PC-9 (cell line): Measurements from ENCODE around the gene OR2S2. TPM values are rescaled to one million over a fixed set of nuclear protein-coding genes. Genes with fewer than 3 reads are reported as not detected.
"Not testable (repeated sequence)": the region's sequence is repeated elsewhere in the genome, so short reads cannot be mapped to it uniquely, and the experiment has no call there.

Source experiments
- BruUV-seq: library from RNA; stranded (reverse); fragments of 400-500 nt; replicated peaks from 2 replicates; lab custom pipeline; 2021; lab: Mats Ljungman, UMichigan
- CTCF ChIA-PET: fragments of 300-600 bp; sonication (Branson Sonifier 250); formaldehyde crosslinking; loops from one replicate; lab custom pipeline; 2022; ENCODE audit warnings: antibody characterized with exemption; lab: Charles Lee
- POLR2A ChIA-PET: fragments of 300-600 bp; sonication (Branson Sonifier 250); formaldehyde crosslinking; loops from one replicate; lab custom pipeline; 2022; ENCODE audit warnings: antibody characterized with exemption; ENCODE audit not compliant: unreplicated experiment; lab: Charles Lee
- DNase-seq, 2 experiments: peaks; one replicate each; pipeline versions ENCODE4 v3.0.0 to v3.0.0-alpha.2; 2015 to 2022; ENCODE audit warnings: mixed read lengths in 1 of 2
- H2AFZ ChIP-seq: fragments of 200-600 bp; sonication (generic); 2 replicates; pipeline ENCODE4 v1.8.1; 2017; ENCODE audit warnings: antibody characterized with exemption
- H3F3A ChIP-seq: fragments of 200-600 bp; sonication (generic); 2 replicates; pipeline ENCODE4 v1.8.1; 2017; ENCODE audit warnings: antibody characterized with exemption, mild to moderate bottlenecking, low read depth; ENCODE audit not compliant: insufficient read depth
- H3K27ac ChIP-seq: fragments of 200-600 bp; sonication (generic); 2 replicates; pipeline ENCODE4 v1.6.1; 2016; ENCODE audit warnings: mixed run types
- H3K27me3 ChIP-seq: fragments of 200-600 bp; sonication (generic); 2 replicates; pipeline ENCODE4 v1.6.1; 2016; ENCODE audit warnings: low read depth, mixed run types; ENCODE audit not compliant: insufficient read depth
- H3K36me3 ChIP-seq: fragments of 200-600 bp; sonication (generic); 2 replicates; pipeline ENCODE4 v1.6.1; 2016; ENCODE audit warnings: low read depth, mixed run types
- H3K4me1 ChIP-seq: fragments of 200-600 bp; sonication (generic); replicated peaks from 2 replicates; pipeline ENCODE4 v1.6.1; 2016; ENCODE audit warnings: mixed run types; ENCODE audit not compliant: insufficient read depth
- H3K4me2 ChIP-seq: fragments of 200-600 bp; sonication (generic); 2 replicates; pipeline ENCODE4 v1.6.1; 2017; ENCODE audit warnings: mixed run types
- H3K4me3 ChIP-seq: fragments of 200-600 bp; sonication (generic); 2 replicates; pipeline ENCODE4 v1.6.1; 2016; ENCODE audit warnings: mixed run types
- H3K79me2 ChIP-seq: fragments of 200-600 bp; sonication (generic); 2 replicates; pipeline ENCODE4 v1.6.1; 2017; ENCODE audit warnings: low read depth, mixed run types
- H3K9me2 ChIP-seq: fragments of 200-600 bp; sonication (generic); 2 replicates; pipeline ENCODE4 v1.8.1; 2017; ENCODE audit warnings: mild to moderate bottlenecking; ENCODE audit not compliant: insufficient read depth
- H3K9me3 ChIP-seq: fragments of 200-600 bp; sonication (generic); 2 replicates; pipeline ENCODE4 v1.8.1; 2016; ENCODE audit warnings: low read depth; ENCODE audit not compliant: insufficient read depth
- H4K20me1 ChIP-seq: fragments of 200-600 bp; sonication (generic); 2 replicates; pipeline ENCODE4 v1.8.1; 2017; ENCODE audit not compliant: insufficient read depth
- EZH2 ChIP-seq: fragments of 200-600 bp; sonication (generic); IDR thresholded peaks from 2 replicates; pipeline ENCODE4 v1.8.0; 2017; ENCODE audit warnings: antibody characterized with exemption, low read depth
- intact Hi-C: fragments of 100-400 bp; cut with micrococcal nuclease; formaldehyde crosslinking; loops from one replicate; pipeline ENCODE4 v1.10.0; 2022; ENCODE audit not compliant: unreplicated experiment
- total RNA-seq: library from RNA; stranded (reverse); gene quantifications from 2 replicates; pipeline ENCODE4 v1.2.3, GENCODE V29; 2021
- TF ChIP-seq, protein P1 (sequence below): fragments of 200-600 bp; sonication (generic); conservative IDR thresholded peaks from 2 replicates; pipeline ENCODE4 v1.6.1; 2017; ENCODE audit warnings: mixed run types, antibody characterized with exemption, mild to moderate bottlenecking, moderate library complexity

Gene OR2S2
- total RNA-seq, 1 experiment from 2014 or later, result not detected

DNA sequence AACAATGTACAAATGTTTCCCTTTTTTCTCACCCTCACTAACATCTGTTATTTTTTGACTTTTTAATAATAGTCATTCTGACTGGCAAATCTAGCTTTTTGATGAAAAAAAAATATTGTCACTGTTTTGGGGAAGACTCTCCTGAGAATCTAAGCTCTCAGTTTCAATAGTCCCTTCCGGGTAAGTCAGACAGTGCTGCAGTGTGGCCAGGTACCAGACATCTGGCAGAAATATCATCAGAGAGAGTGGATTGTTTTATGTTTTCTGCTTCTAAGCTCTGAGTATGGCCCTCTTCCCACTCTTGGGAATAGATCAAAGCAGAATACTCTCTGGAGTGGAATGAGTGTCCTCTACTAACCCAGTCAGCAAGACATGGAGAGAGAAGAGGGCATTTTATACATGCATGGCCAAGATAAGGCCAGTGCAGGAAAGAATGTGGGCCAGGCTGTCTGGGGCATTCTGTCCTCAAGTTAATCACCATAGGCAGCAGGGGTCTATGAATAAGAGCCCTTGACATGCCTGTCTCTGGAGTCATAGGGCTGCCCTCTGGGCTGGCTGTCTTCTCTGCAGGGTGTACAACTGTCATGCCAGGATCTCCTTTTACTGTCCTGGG is 38.5 kb upstream of the OR2S2 start:
- POLR2A ChIA-PET, result no interaction called here
- TF ChIP-seq, protein P1, sequence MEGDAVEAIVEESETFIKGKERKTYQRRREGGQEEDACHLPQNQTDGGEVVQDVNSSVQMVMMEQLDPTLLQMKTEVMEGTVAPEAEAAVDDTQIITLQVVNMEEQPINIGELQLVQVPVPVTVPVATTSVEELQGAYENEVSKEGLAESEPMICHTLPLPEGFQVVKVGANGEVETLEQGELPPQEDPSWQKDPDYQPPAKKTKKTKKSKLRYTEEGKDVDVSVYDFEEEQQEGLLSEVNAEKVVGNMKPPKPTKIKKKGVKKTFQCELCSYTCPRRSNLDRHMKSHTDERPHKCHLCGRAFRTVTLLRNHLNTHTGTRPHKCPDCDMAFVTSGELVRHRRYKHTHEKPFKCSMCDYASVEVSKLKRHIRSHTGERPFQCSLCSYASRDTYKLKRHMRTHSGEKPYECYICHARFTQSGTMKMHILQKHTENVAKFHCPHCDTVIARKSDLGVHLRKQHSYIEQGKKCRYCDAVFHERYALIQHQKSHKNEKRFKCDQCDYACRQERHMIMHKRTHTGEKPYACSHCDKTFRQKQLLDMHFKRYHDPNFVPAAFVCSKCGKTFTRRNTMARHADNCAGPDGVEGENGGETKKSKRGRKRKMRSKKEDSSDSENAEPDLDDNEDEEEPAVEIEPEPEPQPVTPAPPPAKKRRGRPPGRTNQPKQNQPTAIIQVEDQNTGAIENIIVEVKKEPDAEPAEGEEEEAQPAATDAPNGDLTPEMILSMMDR, result no peak
- no peak for TF ChIP-seq EZH2
- Histone ChIP-seq H4K20me1 (no peaks in the 10 kb centered on the region), H3K9me2 (no peaks in the 10 kb centered on the region), H2AFZ (no peak overlapping the region), H3K4me2 (no peak overlapping the region), H3K27ac (no peak overlapping the region), H3K79me2 (no peaks in the 10 kb centered on the region), H3K4me3 (no peak overlapping the region), H3K27me3 (no peaks in the 10 kb centered on the region), H3K9me3 (no peaks in the 10 kb centered on the region), H3K4me1 (no peaks in the 10 kb centered on the region), H3F3A (no peaks in the 10 kb centered on the region), H3K36me3 (no peaks in the 10 kb centered on the region)
- CTCF ChIA-PET, result no interaction called here
- no peak for DNase-seq
- intact Hi-C loops, result no loop called here
- BruUV-seq, result no TSS peak

DNA sequence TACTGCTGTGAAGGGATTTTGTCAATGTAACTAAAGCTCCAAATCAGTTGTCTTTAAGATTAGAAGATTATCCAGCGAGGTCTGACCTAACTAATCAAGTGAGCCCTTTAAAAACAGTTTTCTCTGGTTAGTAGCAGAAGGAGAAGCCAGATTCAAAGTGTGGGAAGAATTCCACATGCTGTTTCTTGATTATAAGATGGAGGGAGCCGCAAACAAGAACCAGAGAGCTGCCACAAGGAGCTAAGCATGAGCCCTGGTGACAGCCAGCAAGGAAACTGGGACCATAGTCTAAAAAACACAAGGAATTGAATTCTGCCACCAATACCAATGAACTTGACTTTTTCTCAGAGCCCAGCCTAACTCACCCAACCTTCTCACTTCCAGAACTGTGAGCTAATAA is 37.0 kb upstream of the OR2S2 start:
- DNase-seq, result no peak
- no peaks in the 10 kb centered on the region for H3K9me2 ChIP-seq
- no peaks in the 10 kb centered on the region for H3F3A ChIP-seq
- H3K27ac ChIP-seq, result no peak overlapping the region
- no peak for TF ChIP-seq EZH2
- H3K27me3 ChIP-seq, result no peaks in the 10 kb centered on the region
- no peaks in the 10 kb centered on the region for H3K36me3 ChIP-seq
- H3K79me2 ChIP-seq, result no peaks in the 10 kb centered on the region
- no peak overlapping the region for H3K4me2 ChIP-seq
- no peaks in the 10 kb centered on the region for H4K20me1 ChIP-seq
- POLR2A ChIA-PET, result no interaction called here
- intact Hi-C loops, result no loop called here
- H3K4me1 ChIP-seq, result no peaks in the 10 kb centered on the region
- CTCF ChIA-PET, result interaction anchor here (0.6 kb wide), 3 partner anchors 10 to 976 kb away, joined by 3 to 10 read pairs (median 4); no protein-coding TSS in a partner anchor
- H3K4me3 ChIP-seq, result no peak overlapping the region
- H3K9me3 ChIP-seq, result no peaks in the 10 kb centered on the region
- no peak overlapping the region for H2AFZ ChIP-seq
- no TSS peak for BruUV-seq

DNA sequence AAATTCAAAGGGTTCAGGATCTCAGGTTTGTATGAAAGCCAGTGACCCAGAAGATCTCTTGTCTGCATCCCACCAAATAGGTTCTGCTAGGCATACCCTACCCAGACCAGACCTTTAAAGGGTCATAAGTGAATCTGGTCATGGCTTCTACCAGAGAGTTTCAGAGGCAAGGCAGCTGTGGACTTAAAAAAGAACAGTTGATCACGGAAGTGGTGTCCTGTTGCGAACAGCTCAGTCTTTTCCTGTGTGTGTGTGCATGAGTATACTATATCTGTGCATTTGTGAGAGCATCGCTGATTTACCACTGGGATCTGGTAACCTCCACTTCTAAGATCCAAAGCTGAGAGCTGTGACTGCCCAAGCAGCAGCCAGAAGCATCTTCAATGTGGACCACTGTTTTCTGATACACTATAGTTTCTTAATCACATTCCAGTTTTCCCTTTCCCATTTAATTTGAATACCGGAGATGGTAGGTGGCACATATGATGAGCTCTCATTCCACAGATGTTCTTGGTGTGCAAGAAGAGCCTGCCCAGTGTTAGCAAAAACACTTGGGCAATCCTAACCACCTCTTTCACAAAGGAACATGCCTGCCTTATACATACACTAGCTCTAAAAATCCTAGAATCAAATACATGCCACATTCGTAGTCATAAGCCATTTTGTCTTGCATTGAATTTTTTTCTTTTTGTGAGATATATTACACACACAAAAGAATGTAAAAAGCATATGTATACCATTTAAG is 36.2 kb upstream of the OR2S2 start:
- BruUV-seq, result no TSS peak
- H3K4me1 ChIP-seq, result no peaks in the 10 kb centered on the region
- no peak for DNase-seq
- H3K4me2 ChIP-seq, result no peak overlapping the region
- no peaks in the 10 kb centered on the region for H3K9me3 ChIP-seq
- TF ChIP-seq, protein P1, result no peak
- TF ChIP-seq EZH2, result no peak
- no peak overlapping the region for H3K27ac ChIP-seq
- H3F3A ChIP-seq, result no peaks in the 10 kb centered on the region
- no peak overlapping the region for H3K4me3 ChIP-seq
- H3K27me3 ChIP-seq, result no peaks in the 10 kb centered on the region
- no peaks in the 10 kb centered on the region for H3K9me2 ChIP-seq
- H2AFZ ChIP-seq, result no peak overlapping the region
- CTCF ChIA-PET, result interaction anchor here (0.6 kb wide), 2 partner anchors 9 to 111 kb away, joined by 4 to 10 read pairs; no protein-coding TSS in a partner anchor
- H3K36me3 ChIP-seq, result no peaks in the 10 kb centered on the region
- H4K20me1 ChIP-seq, result no peaks in the 10 kb centered on the region
- intact Hi-C loops, result no loop called here
- H3K79me2 ChIP-seq, result no peaks in the 10 kb centered on the region
- POLR2A ChIA-PET, result no interaction called here

DNA sequence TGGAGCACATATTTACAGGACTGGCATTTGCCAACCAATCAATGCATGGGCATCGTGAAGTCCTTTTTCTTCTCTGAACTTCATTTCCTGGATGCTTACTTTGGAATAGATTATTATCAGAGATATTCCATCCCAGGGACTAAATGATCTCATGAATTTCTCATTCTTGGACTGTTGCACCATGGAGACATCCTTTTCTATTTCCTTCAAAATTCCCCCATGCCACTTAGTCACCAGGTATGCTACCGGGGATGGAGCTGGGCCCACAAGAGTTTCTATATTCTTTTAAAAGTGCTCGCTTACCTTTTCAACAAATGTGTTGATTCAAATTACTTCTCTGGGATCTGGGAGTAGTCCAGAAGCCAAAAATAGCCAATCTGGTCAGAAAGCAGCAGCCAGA is 35.2 kb upstream of the OR2S2 start:
- H3K27me3 ChIP-seq, H3K4me2 ChIP-seq, DNase-seq, BruUV-seq, H3K36me3 ChIP-seq, H2AFZ ChIP-seq, H3F3A ChIP-seq, H3K9me3 ChIP-seq, H3K4me3 ChIP-seq, H3K4me1 ChIP-seq, H3K9me2 ChIP-seq, H4K20me1 ChIP-seq, H3K79me2 ChIP-seq, H3K27ac ChIP-seq, POLR2A ChIA-PET, intact Hi-C loops: not testable (repeated sequence)
- CTCF ChIA-PET, result interaction anchor here (0.6 kb wide), 1 partner anchor 135 kb away, joined by 5 read pairs; no protein-coding TSS in a partner anchor
